Endothelial cell of coronary artery (primary cell): ENCODE results near the gene CNTNAP2. TPM values are rescaled to one million over a fixed set of nuclear protein-coding genes. Genes with fewer than 3 reads are reported as not detected.

Experiments used
- total RNA-seq: library from RNA; depleted of rRNA; stranded (reverse); fragments of >200 nt; gene quantifications from 2 replicates; pipeline ENCODE4 v1.2.3, GENCODE V29; 2014

The CNTNAP2 gene
- 0.18 TPM in 1 of 2 replicates, not detected in the other for total RNA-seq

GRCh38 chr7:146116521-146117222 is at the start of gene CNTNAP2:
CNTNAP2 (plus strand) TSS chr7:146116801; CDS start chr7:146116877, 76 bp downstream.

